ENCODE results near the gene CMKLR1.

Gene CMKLR1

DNA sequence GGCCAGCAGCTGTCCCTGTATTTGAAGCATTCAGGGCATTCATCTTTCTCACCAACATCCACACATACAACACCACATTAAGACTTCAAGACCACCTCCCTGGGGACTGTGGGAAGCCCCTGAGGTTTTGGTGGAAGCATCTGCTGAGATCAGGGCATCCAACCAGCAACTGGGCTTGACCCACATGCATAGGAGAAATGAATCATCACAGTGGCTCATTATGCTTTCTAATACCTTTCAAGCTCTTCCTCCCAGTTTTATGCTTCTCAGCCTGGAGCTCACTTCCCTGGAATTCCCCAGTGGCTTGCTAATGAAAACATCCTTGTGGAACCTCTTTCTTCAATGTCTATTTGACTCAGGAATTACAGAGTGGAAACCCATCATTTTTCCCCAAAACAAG is 21.4 kb upstream of the CMKLR1 start:
- DNase-seq, result no peak

DNA sequence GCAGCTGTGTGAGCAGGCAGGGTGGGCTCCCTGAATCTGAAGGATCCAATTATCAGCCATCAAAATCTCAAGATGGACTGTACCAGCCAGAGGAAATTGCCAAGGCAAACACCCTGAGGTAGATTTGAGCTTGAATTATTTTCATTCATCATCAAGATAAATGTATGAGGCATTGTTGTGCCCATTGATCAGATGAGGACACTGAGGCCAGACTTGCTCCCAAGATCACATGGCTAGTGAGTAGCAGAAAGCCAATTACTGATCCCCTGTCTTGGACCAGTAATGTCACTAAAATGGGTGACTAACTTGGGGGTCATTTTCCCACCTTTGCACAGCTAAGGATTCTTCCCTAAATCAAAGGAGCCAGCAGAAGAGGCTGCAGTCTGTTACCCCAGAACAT is 20.9 kb upstream of the CMKLR1 start:
- no peak for DNase-seq

DNA sequence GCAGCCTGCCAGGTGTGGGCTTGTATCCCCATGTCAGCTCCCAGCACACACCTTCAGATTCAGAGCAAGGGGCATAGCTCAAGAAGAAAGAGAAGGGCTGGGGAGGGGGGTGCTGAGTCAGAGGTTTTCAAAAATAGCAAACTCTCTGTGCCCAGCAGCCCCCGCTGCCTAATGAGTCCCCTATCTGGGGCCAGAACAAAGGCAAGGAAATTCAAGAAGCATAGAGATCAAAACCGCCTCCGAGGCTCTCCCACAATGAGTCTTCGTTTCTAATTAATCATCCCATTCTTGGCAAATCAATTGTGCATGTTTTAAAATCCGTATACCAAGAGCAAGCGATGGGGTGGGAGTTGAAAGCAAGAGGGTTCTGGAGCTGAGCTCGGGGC is 19.5 kb upstream of the CMKLR1 start:
- no peak for DNase-seq

DNA sequence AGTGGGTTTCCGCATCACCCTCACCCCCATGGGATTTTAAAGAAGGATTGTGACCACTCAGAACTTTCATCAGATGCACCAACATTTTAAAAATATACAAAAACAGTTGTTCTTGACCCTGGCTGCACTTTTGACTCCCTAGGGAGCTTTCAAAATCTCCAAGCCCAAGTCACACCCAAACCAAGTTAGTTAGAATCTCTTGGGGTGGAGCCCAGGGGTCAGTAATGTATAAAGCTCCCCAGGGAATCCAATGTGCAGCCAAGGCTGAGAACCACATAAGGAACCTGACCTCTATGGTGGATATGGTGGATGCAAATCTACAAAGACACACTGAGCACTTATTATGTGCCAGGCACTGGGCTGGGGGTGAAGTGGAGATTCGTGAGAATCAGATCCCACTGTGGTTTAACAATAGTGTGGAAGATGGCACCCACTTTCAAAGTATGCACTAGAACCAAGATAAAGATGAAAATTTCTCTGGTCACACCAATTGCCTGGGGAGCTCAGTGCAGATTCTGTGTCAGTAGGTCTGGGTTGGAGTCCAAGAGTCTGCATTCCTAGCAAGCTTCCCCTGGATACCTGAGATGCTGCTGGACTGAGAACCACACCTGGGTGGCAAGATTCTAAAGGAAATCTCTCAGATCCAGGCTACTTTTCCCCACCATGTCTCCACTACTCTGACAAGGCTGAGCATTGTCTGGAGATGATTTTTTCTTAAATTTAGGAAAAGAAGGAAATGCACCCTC is 18.9 kb upstream of the CMKLR1 start:
- DNase-seq, result no peak

DNA sequence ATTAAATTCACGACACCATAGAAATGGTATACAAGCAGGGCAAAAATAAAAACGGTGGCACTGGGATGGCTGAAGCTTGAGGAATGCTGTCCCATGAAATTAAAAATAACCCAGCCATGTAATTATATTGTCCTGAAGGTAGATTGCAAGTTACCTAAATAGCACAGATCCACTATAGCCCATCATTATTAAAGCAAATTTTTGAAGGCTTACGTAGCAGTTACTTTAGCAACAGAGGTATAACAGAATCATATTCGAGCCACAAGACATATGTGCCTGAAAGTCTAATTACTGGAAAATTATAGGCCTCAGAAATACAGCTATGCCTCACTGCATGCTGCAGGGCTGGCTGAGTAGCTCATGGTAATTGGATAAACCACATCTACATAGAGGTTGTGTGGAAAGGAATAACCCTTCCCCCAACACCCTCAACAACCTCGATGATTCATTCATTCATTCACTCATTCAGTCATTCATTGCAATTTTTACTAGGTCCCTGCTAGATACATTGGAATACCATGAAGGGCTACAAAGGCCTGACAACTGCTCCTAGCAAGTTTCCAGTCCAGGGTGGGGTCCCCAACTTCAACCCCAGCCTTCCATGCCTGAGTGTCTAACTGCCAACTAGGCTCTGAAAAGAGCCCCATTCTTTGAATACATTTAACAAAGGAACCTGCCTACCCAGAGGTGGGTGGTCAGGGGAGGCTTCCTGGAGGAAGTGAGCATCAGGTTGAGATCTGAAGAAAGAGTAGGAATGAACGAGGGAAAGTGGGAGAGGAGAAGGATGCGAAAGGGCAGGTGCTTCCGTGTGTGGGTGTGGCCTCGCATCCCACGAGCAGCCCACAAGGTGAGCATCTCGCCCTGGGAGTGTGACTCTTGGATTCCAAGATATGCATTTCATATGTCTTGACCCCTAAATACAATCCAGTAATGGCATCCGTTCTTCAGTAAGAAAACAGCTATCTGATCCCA is 18.0 kb upstream of the CMKLR1 start:
- no peak for DNase-seq

DNA sequence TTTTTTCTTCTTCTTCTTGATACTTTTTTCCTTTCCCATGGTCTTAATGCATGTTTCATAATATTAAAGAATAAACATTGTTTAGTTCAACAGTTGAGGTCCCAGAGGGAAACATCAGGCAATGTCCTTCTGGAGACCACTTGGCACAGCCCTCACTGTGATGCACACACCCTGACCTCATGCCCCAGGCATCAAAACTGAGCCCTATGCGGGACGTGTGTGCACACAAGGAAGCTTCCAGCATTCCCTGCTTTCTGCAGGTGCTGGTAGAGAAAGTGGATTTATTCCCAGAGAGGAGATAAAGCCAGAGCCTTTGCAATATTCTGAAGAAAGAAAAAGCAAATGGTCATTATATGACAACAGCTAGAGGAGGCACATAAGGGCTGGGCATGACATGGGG is 16.0 kb upstream of the CMKLR1 start:
- DNase-seq, result no peak

DNA sequence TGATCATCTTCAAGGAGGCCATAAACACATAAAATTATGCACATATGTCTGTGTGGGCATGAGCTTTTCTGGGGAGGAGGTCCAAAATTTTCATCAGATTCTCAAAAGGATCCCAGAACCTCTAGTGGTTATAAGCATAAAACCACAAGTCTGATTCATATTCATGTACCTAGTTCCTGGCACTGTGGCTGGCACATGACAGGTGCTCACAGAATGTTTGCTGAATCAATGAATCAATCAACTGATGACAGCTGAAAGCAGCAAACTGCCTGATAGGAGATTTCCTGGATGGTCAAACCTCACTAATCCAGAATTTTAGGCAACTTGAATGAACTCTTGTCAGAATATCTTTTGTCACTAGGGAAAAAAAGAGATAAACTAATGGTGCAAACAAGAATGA is 13.5 kb upstream of the CMKLR1 start:
- DNase-seq, result no peak

DNA sequence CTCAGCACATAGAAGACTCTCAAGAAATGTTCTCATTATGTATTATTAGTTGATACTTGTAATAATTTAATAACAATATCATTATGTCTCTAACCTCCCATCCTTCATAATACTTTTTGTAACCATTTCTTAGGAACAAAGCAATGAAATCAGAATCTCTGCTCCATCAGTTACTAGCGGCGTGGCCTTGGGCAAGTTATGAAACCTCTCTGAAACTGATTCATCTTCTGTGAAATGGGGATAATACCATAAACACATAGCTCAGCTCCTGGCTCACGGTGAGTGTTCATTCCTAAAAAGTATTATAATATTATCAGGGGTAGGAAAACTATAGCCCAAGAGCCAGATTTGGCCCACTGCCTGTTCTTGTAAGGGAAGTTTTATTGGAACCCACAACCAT is 11.4 kb upstream of the CMKLR1 start:
- DNase-seq, result no peak

DNA sequence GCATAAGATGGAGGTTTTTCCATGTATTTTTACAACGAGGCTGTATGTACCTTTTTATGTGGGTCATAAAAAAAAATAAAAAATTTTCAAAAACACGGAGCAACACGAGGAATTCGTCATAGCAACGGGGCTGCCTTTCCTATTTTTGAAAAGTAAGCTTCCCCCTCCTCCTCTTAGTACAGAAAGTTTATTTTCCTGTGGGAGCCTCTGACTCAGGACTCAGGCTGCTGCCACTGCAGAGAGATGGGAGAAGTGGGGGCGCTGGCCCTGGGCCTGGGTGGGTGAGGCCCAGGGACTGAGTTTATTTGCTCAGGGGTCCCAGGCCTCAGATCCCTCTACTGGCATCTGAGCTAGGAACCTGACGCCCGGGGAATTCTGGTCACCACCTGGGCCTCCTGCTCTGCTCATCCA is 10.2 kb upstream of the CMKLR1 start:
- no peak for DNase-seq

DNA sequence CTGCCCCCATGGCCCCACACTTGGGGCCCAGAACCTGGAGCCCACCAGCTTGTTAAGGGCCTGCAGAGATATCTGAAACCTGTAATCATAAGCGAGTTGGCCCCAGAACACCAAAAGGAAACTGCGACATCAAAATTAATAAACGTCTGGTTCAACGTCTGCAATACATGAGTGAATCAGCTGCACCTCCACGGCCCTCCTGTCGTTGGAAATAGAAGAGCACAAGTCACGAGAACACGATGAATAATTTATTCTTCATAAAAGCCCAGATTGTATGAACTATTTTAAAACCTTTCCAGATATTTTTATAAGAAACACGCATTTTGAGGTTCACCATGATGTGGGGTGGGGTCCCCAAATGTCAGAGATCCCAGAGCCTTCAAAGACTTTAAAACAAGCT is 9.7 kb upstream of the CMKLR1 start:
- DNase-seq, result no peak

DNA sequence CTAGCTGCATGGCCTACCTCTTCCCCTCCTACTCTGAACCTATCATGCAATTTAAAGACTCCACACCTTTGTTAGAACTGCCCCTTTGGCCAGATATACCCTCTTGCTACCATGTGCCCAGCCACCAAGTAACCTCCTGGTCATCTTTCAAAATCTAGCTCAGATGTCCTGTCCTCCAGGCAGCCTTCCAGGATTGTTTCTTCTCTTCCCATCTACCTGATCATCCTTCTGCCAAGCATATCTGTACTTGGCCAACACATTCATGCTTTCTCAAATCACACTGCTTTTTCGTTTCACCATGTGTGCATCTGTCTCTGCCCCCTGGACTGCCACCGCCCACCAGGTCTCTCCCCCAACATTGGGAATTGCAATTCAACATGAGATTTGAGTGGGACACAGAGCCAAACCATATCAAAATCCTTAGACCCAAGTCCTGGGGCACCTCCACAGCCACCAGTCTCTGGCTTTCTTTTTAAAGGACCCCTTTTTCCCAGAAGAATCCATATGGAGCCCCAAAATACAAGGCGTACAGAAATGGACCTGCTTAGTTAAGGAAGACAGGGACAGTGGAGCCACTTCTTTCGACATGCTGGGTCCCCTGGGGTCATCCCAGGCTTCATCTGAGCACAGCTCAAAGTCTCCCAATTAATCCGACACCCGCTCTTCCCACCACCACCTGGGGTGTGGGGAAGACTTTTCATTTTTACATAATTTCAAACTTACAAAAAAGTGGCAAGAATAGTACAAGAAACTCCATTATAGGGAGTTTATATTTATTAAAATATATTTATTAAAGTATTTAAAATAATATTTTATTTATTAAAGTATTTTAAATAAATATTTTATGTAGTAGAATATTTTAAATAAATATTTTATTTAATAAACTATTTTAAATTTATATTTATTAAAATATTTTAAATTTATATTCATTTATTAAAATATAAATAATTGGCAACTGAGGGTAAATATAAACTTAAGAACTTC is 7.9 kb upstream of the CMKLR1 start:
- no peak for DNase-seq

DNA sequence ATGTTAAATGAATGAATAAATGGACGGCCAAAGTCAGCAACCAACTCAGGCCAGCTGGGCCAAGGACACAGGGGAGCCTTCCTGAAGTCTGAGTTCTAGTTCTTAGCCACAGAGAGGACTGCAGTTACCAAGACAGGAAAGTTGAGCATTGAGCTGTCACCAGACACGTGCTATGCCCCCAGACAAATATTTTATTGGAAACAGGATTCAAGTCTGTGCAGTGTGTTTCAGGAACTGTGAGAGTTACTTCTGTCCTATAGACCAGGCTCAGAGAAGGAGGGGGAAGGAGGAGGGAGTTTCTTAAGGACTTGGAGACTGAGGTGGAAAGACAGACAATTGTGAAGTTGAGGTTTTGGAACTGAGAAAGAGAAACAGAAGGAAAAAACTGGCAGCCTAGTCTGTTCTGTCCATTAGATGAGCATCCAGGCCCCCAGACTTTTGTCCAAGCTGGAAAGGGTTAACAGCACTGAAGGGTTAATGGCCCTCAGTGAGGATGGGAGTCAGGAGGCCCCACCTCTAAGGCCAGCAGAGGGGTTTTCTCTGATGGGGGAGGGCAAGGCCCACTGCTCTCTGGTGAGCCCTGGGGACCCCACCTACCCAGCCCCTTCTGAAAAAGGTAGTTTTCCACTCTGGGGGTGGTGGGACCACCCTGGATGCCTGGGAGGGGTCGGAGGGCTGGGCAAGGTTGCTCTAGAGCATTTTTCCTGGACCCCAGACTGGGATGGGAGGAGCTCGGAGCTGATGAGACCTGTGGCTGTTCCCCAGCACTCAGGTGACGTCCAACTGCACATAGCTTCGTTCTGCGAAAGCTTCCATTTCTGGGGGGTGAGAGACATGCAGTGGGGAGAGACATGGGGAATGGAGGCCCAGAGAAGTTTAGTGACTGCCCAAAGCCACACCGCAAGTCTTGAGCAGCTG is 6.9 kb upstream of the CMKLR1 start:
- no peak for DNase-seq

DNA sequence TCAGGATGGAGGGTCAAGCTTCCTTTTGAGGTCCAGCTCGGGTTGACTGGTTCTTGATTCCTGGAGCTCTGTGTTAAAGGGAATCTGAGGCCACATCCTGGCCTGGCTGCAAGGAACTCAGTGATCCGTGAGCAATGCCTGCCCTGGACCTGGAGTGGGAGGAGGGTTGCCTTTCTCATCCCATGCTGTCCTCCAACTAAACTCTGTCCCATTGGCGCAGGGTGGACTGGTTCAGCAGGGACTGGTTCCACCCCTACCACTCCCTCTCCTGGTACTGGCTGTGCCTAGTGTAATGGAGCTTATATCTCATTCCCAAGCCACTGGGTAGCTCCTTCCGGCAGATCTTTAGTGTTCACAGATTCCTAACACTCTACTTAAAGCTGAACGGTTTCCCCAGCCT is 3.9 kb upstream of the CMKLR1 start:
- no peak for DNase-seq

DNA sequence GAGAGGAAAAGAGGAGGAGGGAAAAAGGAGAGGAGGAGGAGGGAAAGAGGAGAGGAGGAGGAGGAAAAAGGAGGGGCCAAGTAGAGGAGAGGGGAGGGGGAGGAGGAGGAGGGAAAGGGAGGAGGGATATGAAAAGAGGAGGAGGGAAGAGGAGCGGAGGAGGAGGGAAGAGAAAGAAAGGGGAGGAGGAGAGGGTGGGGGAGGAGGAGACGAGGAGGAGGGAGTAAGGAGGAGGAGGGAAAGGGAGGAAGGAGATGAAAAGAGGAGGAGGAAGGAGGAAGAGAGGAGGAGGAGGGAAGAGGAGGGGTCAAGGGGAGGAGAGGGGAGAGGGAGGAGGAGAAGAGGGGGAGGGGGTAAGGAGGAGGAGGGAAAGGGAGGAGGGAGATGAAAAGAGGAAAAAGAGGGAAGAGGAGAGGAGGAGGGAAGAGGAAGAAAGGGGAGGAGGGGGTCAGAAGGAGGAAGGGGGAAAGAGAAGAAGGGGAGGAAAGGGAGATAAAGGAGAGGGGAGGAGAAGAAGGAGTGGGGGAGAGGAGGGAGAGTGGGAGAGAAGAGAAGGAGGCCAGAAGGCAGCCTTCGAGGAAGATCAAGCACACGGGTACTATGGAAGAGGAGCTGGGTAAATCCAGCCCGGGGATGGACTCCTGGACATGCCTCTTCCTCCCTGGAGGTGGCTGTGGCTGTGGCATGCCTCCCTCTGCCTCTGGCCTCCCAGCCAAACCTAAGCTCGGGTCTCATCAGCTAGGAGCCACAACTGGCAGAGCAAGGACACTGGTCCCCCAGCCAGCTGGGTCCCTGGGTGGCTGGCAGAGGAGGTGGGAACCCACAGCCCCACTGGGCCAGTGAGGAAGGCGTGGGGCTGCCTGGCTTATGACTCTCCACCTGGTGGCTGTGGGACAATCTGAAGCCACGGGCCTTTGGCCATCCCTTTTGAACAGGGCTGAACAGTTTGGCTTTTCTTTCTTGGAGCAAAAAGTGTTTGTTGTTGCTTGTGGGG is 3.0 kb upstream of the CMKLR1 start:
- no peak for DNase-seq

DNA sequence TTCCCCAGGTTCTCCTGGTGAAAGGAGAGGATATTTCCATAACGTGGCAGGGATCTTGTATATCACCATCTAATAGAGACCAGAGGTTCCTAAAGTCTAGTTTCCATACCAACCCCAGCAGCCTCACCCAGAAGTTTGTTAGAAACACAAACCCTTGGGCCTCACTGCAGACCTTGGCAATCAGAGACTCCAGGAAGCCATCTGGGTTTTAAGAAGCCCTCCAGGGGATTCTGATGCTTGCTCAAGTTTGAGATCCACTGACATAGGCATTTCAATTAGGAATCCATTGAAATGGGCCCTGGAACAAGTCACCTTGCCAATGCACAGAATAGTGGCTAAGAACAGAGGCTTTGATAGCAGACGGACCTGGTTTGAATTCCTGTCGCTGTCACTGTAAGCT is 2.2 kb upstream of the CMKLR1 start:
- DNase-seq, result no peak

DNA sequence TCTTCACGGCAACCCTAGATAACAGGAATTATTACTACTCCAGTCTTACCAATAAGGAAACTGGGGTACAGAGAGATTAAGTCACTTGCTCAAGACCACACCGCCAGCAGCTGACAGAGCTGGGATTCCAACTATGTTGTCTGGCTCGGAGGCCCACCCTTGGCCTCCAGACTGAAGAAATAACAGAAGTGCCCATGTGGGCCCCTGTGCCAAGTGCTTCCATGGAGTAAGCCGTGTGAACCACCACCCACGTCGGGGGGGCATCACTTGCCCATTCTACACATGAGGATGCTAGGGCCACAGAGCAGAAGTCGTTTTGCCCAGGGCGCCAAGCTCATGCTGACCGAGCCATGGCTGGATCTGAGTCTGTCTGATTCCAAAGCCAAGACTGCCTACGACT is 926 bp upstream of the CMKLR1 start:
- no peak for DNase-seq

DNA sequence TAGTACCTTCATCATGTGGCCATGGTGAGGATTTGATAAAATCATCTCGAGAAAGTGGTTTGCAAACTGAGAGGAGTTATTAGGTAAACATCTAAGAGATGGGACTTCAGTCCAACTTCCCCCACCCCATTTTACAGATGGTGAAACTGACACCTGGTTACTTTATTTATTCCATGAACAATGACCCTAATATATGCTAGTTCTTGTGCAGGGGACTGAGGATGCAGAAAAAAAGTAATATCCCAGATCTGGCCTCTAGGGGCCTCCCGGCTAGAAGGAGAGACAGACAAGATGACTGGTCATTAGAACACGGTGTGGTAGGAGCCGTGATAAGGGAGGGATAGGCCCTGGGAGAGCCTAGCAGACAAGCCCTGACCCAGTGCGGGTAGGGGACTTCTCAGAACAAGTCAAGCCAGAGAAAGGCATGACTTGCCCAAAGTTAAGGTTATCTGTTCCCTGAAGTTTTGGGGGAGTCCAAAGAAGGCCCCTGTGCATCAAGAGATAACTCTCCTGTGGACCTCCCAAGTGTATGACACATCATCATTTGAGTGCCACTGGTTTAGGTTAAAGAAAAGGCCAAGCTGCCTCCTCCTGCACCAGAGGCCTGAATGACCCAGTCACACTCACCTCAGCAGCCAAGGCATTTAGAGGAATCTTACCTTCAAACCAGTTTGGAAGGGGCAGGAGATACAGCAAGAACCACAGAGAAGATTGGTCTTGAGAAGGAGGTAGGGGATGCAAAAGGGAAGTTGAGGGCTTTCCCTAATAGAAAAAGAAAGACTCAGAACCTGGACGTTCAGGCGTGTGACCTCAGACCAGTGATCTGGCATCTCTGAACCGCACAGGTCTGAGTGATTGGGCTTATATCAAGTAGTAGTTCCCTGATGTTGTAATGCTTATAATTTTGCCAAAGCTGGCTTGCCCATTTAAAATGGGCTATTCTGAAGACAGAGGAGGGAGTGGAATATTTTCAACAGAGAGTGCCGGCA is 1.6 kb downstream of the CMKLR1 start:
- DNase-seq, result peak; percentile 27

DNA sequence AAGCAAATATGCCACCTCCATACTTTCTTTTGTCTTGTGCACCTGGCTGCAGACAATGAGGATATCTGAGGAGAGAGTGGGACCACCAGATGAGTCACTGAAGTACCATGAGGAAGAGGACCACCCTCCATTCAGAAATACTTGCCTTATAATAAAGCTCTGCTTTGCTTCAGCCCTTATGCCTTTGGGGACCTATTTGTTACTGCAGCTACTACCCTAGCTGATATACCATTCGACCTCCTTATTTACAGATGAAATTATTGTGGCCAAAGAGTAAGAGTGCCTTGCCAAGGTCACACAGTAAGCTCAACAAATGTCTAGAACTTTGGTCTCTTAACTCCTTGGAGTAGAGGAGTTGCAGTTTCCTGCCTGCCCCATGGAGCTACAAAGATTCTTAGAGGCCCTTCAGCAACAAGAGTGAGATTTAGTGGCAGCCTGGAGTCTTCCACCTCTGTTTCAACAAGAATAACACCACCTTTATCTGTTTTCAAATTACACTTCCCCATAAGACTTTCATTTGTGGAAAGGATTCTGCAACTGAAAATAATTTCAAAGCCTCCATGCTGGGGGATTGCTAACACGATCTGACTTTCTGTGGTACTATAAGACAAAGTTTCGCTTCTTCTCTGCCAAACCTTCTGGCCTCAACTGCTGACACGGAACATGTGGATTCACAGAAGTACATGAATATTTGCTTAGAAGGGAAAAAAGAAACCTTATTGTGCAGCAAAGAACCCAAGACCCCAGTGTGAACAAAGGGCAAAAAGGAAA is 3.6 kb downstream of the CMKLR1 start:
- DNase-seq, result no peak
